Muscle of arm (tissue), 12 donors: ENCODE measurements around the gene RXFP4. TPM values are rescaled to one million over a fixed set of nuclear protein-coding genes. Genes with fewer than 3 reads are reported as not detected.
A peak's percentile ranks its signal among the peaks of the same experiment; 100 is the strongest.
"Not testable (repeated sequence)": the region's sequence is repeated elsewhere in the genome, so short reads cannot be mapped to it uniquely, and the experiment has no call there.

Source experiments
- DNase-seq: peaks from one replicate; pipeline ENCODE4 v3.0.0-alpha.2; 2013
- polyA plus RNA-seq, 12 donors: library from polyadenylated mRNA; unstranded; fragments of 120-200 nt; gene quantifications; one replicate each; pipeline ENCODE4 v1.2.1, GENCODE V29; 2013; ENCODE audit not compliant: insufficient read length in 12 of 12

Gene RXFP4
- polyA plus RNA-seq, 12 donors: 0.12 to 0.62 (median 0.20) TPM; not detected in 5

- no peak for DNase-seq
Observed at GRCh38 chr1:155929057-155929456, 12.4 kb upstream of the RXFP4 start.

- not testable (repeated sequence) for DNase-seq
Observed at GRCh38 chr1:155930725-155931124, 10.7 kb upstream of the RXFP4 start.

GRCh38 chr1:155931332-155932038 lies 10.0 kb upstream of the RXFP4 start:
- no peak for DNase-seq

- no peak for DNase-seq
Observed at GRCh38 chr1:155932081-155932480, 9.4 kb upstream of the RXFP4 start.

- no peak for DNase-seq
Observed at GRCh38 chr1:155932487-155932886, 9.0 kb upstream of the RXFP4 start.

GRCh38 chr1:155933591-155934096 lies 7.8 kb upstream of the RXFP4 start:
- DNase-seq: no peak

GRCh38 chr1:155934097-155934935 lies 7.1 kb upstream of the RXFP4 start, which contains the start of gene KHDC4:
Gene KHDC4, minus strand, starts transcription at chr1:155934413. Its CDS starts 40 bp downstream, at chr1:155934373.
- peak; percentile 98 for DNase-seq

- DNase-seq: no peak
Observed at GRCh38 chr1:155934936-155935590, 6.4 kb upstream of the RXFP4 start.

- DNase-seq: peak; percentile 66
Observed at GRCh38 chr1:155938220-155938627, 3.2 kb upstream of the RXFP4 start.

- DNase-seq: no peak
Observed at GRCh38 chr1:155940482-155940992, 901 bp upstream of the RXFP4 start.

GRCh38 chr1:155941845-155942531 lies 550 bp downstream of the RXFP4 start:
- no peak for DNase-seq

- no peak for DNase-seq
Observed at GRCh38 chr1:155942578-155943141, 1.2 kb downstream of the RXFP4 start.

- no peak for DNase-seq
Observed at GRCh38 chr1:155944444-155944799, 3.0 kb downstream of the RXFP4 start.

- DNase-seq: no peak
Observed at GRCh38 chr1:155946633-155947219, 5.3 kb downstream of the RXFP4 start.

- DNase-seq: no peak
Observed at GRCh38 chr1:155947292-155947691, 5.9 kb downstream of the RXFP4 start.

GRCh38 chr1:155947741-155948140 lies 6.3 kb downstream of the RXFP4 start:
- DNase-seq: no peak

- no peak for DNase-seq
Observed at GRCh38 chr1:155950829-155951228, 9.4 kb downstream of the RXFP4 start.

- DNase-seq: no peak
Observed at GRCh38 chr1:155951753-155952504, 10.5 kb downstream of the RXFP4 start.

GRCh38 chr1:155952505-155952890 lies 11.1 kb downstream of the RXFP4 start:
- no peak for DNase-seq

- DNase-seq: no peak
Observed at GRCh38 chr1:155954645-155955044, 13.2 kb downstream of the RXFP4 start.
